Activated CD4-positive, alpha-beta T cell treated with anti-CD3 and anti-CD28 coated beads for 36 hours (primary cell): Measurements from ENCODE around the gene IVD. TPM values are rescaled to one million over a fixed set of nuclear protein-coding genes. Genes with fewer than 3 reads are reported as not detected.

Experiments
- ATAC-seq: fragments of 200-7000 bp; cut with Tn5 transposase; one replicate; pipeline ENCODE4 v1.10.0; 2021; ENCODE audit warnings: mild to moderate bottlenecking, moderate library complexity
- CTCF ChIA-PET: fragments of 350-600 bp; sonication (Branson Sonifier 250); formaldehyde crosslinking; loops from one replicate; lab custom pipeline; 2021; ENCODE audit warnings: antibody characterized with exemption; lab: Charles Lee
- POLR2A ChIA-PET: fragments of 350-600 bp; sonication (Branson Sonifier 250); formaldehyde crosslinking; loops from one replicate; lab custom pipeline; 2021; ENCODE audit warnings: antibody characterized with exemption, inconsistent platforms; lab: Charles Lee
- DNase-seq: peaks from one replicate; pipeline ENCODE4 v3.0.0-alpha.2; 2020
- H3K27ac Mint-ChIP-seq: one replicate; pipeline ENCODE4 v1.8.0; 2021; ENCODE audit warnings: mixed read lengths
- H3K27me3 Mint-ChIP-seq: one replicate; pipeline ENCODE4 v1.8.0; 2021; ENCODE audit warnings: mixed read lengths
- H3K36me3 Mint-ChIP-seq: one replicate; pipeline ENCODE4 v1.8.0; 2021; ENCODE audit warnings: low read depth, mixed read lengths
- H3K4me1 Mint-ChIP-seq: one replicate; pipeline ENCODE4 v1.8.0; 2021; ENCODE audit warnings: mixed read lengths
- H3K4me3 Mint-ChIP-seq: one replicate; pipeline ENCODE4 v1.8.0; 2021; ENCODE audit warnings: mild to moderate bottlenecking, moderate library complexity, mixed read lengths
- H3K9me3 Mint-ChIP-seq: one replicate; pipeline ENCODE4 v1.8.0; 2021; ENCODE audit warnings: low read depth, mixed read lengths
- intact Hi-C, 2 experiments: fragments of 100-400 bp; cut with DNase I in 1 of 2; cut with micrococcal nuclease in 1 of 2; formaldehyde crosslinking; loops; one replicate each; pipeline versions ENCODE4 v1.14.2 to v1.15.1; 2022 to 2024; cut with DNase I, micrococcal nuclease
- total RNA-seq, 2 experiments: library from RNA; stranded (reverse); gene quantifications; one replicate each; pipeline ENCODE4 v1.2.3, GENCODE V29; 2021

Gene IVD
- total RNA-seq, 2 experiments from 2014 or later = 30.8 to 46.2 TPM

GRCh38 chr15:40392986-40393948, 12.3 kb upstream of the IVD start:
- H3K27ac Mint-ChIP-seq = no peak overlapping the region
- CTCF ChIA-PET = interaction anchor here (0.8 kb wide), 1 partner anchor 10 kb away, joined by 4 read pairs; no protein-coding TSS in a partner anchor
- no peaks in the 10 kb centered on the region for H3K27me3 Mint-ChIP-seq
- H3K36me3 Mint-ChIP-seq = peaks cover 40% of the 10 kb centered on the region
- no peaks in the 10 kb centered on the region for H3K9me3 Mint-ChIP-seq
- H3K4me3 Mint-ChIP-seq = no peak overlapping the region
- no peak for DNase-seq
- intact Hi-C loops = no loop called here
- POLR2A ChIA-PET = interaction anchor here (0.6 kb wide), 1 partner anchor 55 kb away, joined by 7 read pairs; no protein-coding TSS in a partner anchor
- H3K4me1 Mint-ChIP-seq = peaks cover 8% of the 10 kb centered on the region
- no peak for ATAC-seq

GRCh38 chr15:40397688-40398412, 7.7 kb upstream of the IVD start:
- ATAC-seq (no peak), DNase-seq (no peak)
- intact Hi-C loops = loop anchor here in 1 of 2 experiments (2.0 kb wide), 1 partner anchor 15 kb away; the partner anchor contains the start of gene KNSTRN
- Mint-ChIP-seq H3K36me3 (peaks cover 14% of the 10 kb centered on the region), H3K27ac (no peak overlapping the region), H3K9me3 (no peaks in the 10 kb centered on the region), H3K4me3 (peak overlapping the region; percentile 3), H3K4me1 (peaks cover 20% of the 10 kb centered on the region), H3K27me3 (no peaks in the 10 kb centered on the region)
- ChIA-PET CTCF (interaction anchor here (0.9 to 2.1 kb wide), 11 partner anchors 8 to 118 kb away, joined by 3 to 11 read pairs (median 5); partner anchors contain the start of genes IVD and KNSTRN), POLR2A (interaction anchor here (0.5 to 1.1 kb wide), 2 partner anchors 11 to 45 kb away, joined by 3 read pairs; no protein-coding TSS in a partner anchor)

GRCh38 chr15:40398413-40398873, 7.2 kb upstream of the IVD start:
- peak overlapping the region; percentile 65 for H3K27ac Mint-ChIP-seq
- H3K4me1 Mint-ChIP-seq = peaks cover 22% of the 10 kb centered on the region
- H3K4me3 Mint-ChIP-seq = peak overlapping the region; percentile 3
- peak; percentile 93 for ATAC-seq
- H3K36me3 Mint-ChIP-seq = peaks cover 9% of the 10 kb centered on the region
- DNase-seq = peak; percentile 69
- H3K27me3 Mint-ChIP-seq = no peaks in the 10 kb centered on the region
- CTCF ChIA-PET = interaction anchor here (0.9 to 2.1 kb wide), 11 partner anchors 8 to 119 kb away, joined by 3 to 11 read pairs (median 5); partner anchors contain the start of genes IVD and KNSTRN
- POLR2A ChIA-PET = interaction anchor here (0.5 to 1.1 kb wide), 5 partner anchors 10 to 769 kb away, joined by 3 to 5 read pairs (median 3); partner anchors contain the start of gene BAHD1
- intact Hi-C loops = loop anchor here in 1 of 2 experiments (2.0 kb wide), 1 partner anchor 16 kb away; the partner anchor contains the start of gene KNSTRN
- no peaks in the 10 kb centered on the region for H3K9me3 Mint-ChIP-seq

GRCh38 chr15:40399370-40399769, 6.2 kb upstream of the IVD start:
- POLR2A ChIA-PET = interaction anchor here (0.6 kb wide), 1 partner anchor 72 kb away, joined by 3 read pairs; no protein-coding TSS in a partner anchor
- H3K27ac Mint-ChIP-seq = no peak overlapping the region
- no peak overlapping the region for H3K4me3 Mint-ChIP-seq
- ATAC-seq = no peak
- H3K27me3 Mint-ChIP-seq = no peaks in the 10 kb centered on the region
- H3K4me1 Mint-ChIP-seq = peaks cover 27% of the 10 kb centered on the region
- intact Hi-C loops = loop anchor here in 1 of 2 experiments (2.0 kb wide), 1 partner anchor 17 kb away; the partner anchor contains the start of gene KNSTRN
- H3K9me3 Mint-ChIP-seq = no peaks in the 10 kb centered on the region
- CTCF ChIA-PET = interaction anchor here (0.6 to 2.1 kb wide), 5 partner anchors 15 to 40 kb away, joined by 3 to 11 read pairs (median 4); partner anchors contain the start of gene KNSTRN
- peaks cover 5% of the 10 kb centered on the region for H3K36me3 Mint-ChIP-seq
- no peak for DNase-seq

GRCh38 chr15:40407330-40407990, 1.9 kb downstream of the IVD start:
- peaks cover 53% of the 10 kb centered on the region for H3K4me1 Mint-ChIP-seq
- intact Hi-C loops = loop anchor here (5.0 to 10.0 kb wide), 3 partner anchors 40 to 623 kb away; partner anchors contain the start of genes EIF2AK4 (in 1 of the 2) and FSIP1 (in 1 of the 2)
- CTCF ChIA-PET = interaction anchor here (0.9 to 2.0 kb wide), 4 partner anchors 15 to 70 kb away, joined by 3 to 4 read pairs (median 3); partner anchors contain the start of gene KNSTRN
- peak overlapping the region; percentile 78 for H3K4me3 Mint-ChIP-seq
- peak overlapping the region; percentile 22 for H3K27ac Mint-ChIP-seq
- H3K36me3 Mint-ChIP-seq = peaks cover 34% of the 10 kb centered on the region
- H3K9me3 Mint-ChIP-seq = no peaks in the 10 kb centered on the region
- POLR2A ChIA-PET = interaction anchor here (0.9 to 1.1 kb wide), 2 partner anchors 9 kb away, joined by 3 to 4 read pairs; no protein-coding TSS in a partner anchor
- no peak for DNase-seq
- H3K27me3 Mint-ChIP-seq = no peaks in the 10 kb centered on the region
- ATAC-seq = no peak

- intact Hi-C loops = loop anchor here (5.0 to 10.0 kb wide), 3 partner anchors 42 to 625 kb away; partner anchors contain the start of genes EIF2AK4 (in 1 of the 2) and FSIP1 (in 1 of the 2)
- H3K27ac Mint-ChIP-seq = peak overlapping the region; percentile 69
Measured at GRCh38 chr15:40409366-40409765, 3.8 kb downstream of the IVD start.

GRCh38 chr15:40410476-40410875, 4.9 kb downstream of the IVD start:
- ChIA-PET CTCF (interaction anchor here (1.4 to 1.6 kb wide), 2 partner anchors 11 to 67 kb away, joined by 5 to 6 read pairs; no protein-coding TSS in a partner anchor), POLR2A (no interaction called here)
- DNase-seq (no peak), ATAC-seq (no peak)
- Mint-ChIP-seq H3K36me3 (peaks cover 53% of the 10 kb centered on the region), H3K27ac (no peak overlapping the region), H3K4me1 (peaks cover 36% of the 10 kb centered on the region), H3K9me3 (no peaks in the 10 kb centered on the region), H3K27me3 (no peaks in the 10 kb centered on the region), H3K4me3 (no peak overlapping the region)
- intact Hi-C loops = no loop called here

More at GRCh38 chr15:40409366-40409765, 3.8 kb downstream of the IVD start:
- Mint-ChIP-seq H3K4me3 (no peak overlapping the region), H3K9me3 (no peaks in the 10 kb centered on the region), H3K27me3 (no peaks in the 10 kb centered on the region), H3K36me3 (peaks cover 46% of the 10 kb centered on the region), H3K4me1 (peaks cover 46% of the 10 kb centered on the region)
- ATAC-seq (peak; percentile 3), DNase-seq (peak; percentile 25)
- ChIA-PET CTCF (interaction anchor here (1.3 kb wide), 1 partner anchor 41 kb away, joined by 3 read pairs; no protein-coding TSS in a partner anchor), POLR2A (interaction anchor here (0.6 to 0.7 kb wide), 8 partner anchors 11 to 251 kb away, joined by 3 to 10 read pairs (median 4); no protein-coding TSS in a partner anchor)

GRCh38 chr15:40412095-40412759, 6.6 kb downstream of the IVD start:
- Mint-ChIP-seq H3K27me3 (no peaks in the 10 kb centered on the region), H3K4me3 (no peak overlapping the region), H3K4me1 (peaks cover 26% of the 10 kb centered on the region), H3K9me3 (no peaks in the 10 kb centered on the region), H3K36me3 (peaks cover 50% of the 10 kb centered on the region), H3K27ac (peak overlapping the region; percentile 34)
- POLR2A ChIA-PET = interaction anchor here (0.6 kb wide), 1 partner anchor 13 kb away, joined by 3 read pairs; no protein-coding TSS in a partner anchor
- DNase-seq (no peak), ATAC-seq (no peak)
- CTCF ChIA-PET = interaction anchor here (0.7 kb wide), 3 partner anchors 12 to 105 kb away, joined by 3 to 5 read pairs (median 4); partner anchors contain the start of gene PLCB2
- intact Hi-C loops = no loop called here

GRCh38 chr15:40413036-40413435, 7.4 kb downstream of the IVD start:
- CTCF ChIA-PET = interaction anchor here (0.7 to 0.9 kb wide), 4 partner anchors 11 to 105 kb away, joined by 3 to 4 read pairs (median 3); partner anchors contain the start of gene PLCB2
- Mint-ChIP-seq H3K9me3 (no peaks in the 10 kb centered on the region), H3K27me3 (no peaks in the 10 kb centered on the region), H3K36me3 (peaks cover 49% of the 10 kb centered on the region), H3K27ac (no peak overlapping the region), H3K4me1 (peaks cover 19% of the 10 kb centered on the region), H3K4me3 (no peak overlapping the region)
- POLR2A ChIA-PET = interaction anchor here (0.6 kb wide), 2 partner anchors 13 to 315 kb away, joined by 3 read pairs; no protein-coding TSS in a partner anchor
- no peak for ATAC-seq
- intact Hi-C loops = no loop called here
- no peak for DNase-seq
